ENCODE measurements around the gene MUC12. TPM values are rescaled to one million over a fixed set of nuclear protein-coding genes. Genes with fewer than 3 reads are reported as not detected.

The MUC12 gene
- total and polyA plus RNA-seq, 2 experiments from 2014 or later: 2.4 TPM; not detected in 1

Other genes starting within 250 kb of the MUC12 start
- 0.60 TPM in 1 of 2 replicates, not detected in the other for gene EPO, start 249.1 kb upstream of the MUC12 start, total RNA-seq
- gene EPO, start 249.1 kb upstream of the MUC12 start, polyA plus RNA-seq: 0.34 and 0.46 TPM in 2 replicates
- gene ZAN, start 236.0 kb upstream of the MUC12 start, total RNA-seq: not detected in 2 replicates
- gene ZAN, start 236.0 kb upstream of the MUC12 start, polyA plus RNA-seq: not detected in 2 replicates
- 48.9 and 53.6 TPM in 2 replicates for gene EPHB4, start 142.0 kb upstream of the MUC12 start, total RNA-seq
- 29.5 and 33.4 TPM in 2 replicates for gene EPHB4, start 142.0 kb upstream of the MUC12 start, polyA plus RNA-seq
- 18.3 and 19.5 TPM in 2 replicates for gene SLC12A9, start 116.9 kb upstream of the MUC12 start, total RNA-seq
- 12.5 and 14.6 TPM in 2 replicates for gene SLC12A9, start 116.9 kb upstream of the MUC12 start, polyA plus RNA-seq
- gene TRIP6, start 102.2 kb upstream of the MUC12 start, total RNA-seq: 51.9 and 60.1 TPM in 2 replicates
- 50.2 and 62.2 TPM in 2 replicates for gene TRIP6, start 102.2 kb upstream of the MUC12 start, polyA plus RNA-seq
- 78.6 and 83.1 TPM in 2 replicates for gene SRRT, start 94.5 kb upstream of the MUC12 start, total RNA-seq
- gene SRRT, start 94.5 kb upstream of the MUC12 start, polyA plus RNA-seq: 111 and 148 TPM in 2 replicates
- gene UFSP1, start 79.8 kb upstream of the MUC12 start, total RNA-seq: 16.0 and 19.0 TPM in 2 replicates
- gene UFSP1, start 79.8 kb upstream of the MUC12 start, polyA plus RNA-seq: 3.9 and 9.9 TPM in 2 replicates
- 25.6 TPM in 2 replicates for gene ACHE, start 73.7 kb upstream of the MUC12 start, total RNA-seq
- gene ACHE, start 73.7 kb upstream of the MUC12 start, polyA plus RNA-seq: 42.0 and 42.7 TPM in 2 replicates
- not detected in 2 replicates for gene MUC3A, start 20.0 kb upstream of the MUC12 start, total RNA-seq
- gene MUC3A, start 20.0 kb upstream of the MUC12 start, polyA plus RNA-seq: 0.29 TPM in 1 of 2 replicates, not detected in the other
- not detected in 2 replicates for gene MUC17, start 50.5 kb downstream of the MUC12 start, total RNA-seq
- not detected in 2 replicates for gene MUC17, start 50.5 kb downstream of the MUC12 start, polyA plus RNA-seq
- 5.7 and 12.9 TPM in 2 replicates for gene TRIM56, start 115.9 kb downstream of the MUC12 start, total RNA-seq
- 11.6 and 18.5 TPM in 2 replicates for gene TRIM56, start 115.9 kb downstream of the MUC12 start, polyA plus RNA-seq
- gene SERPINE1, start 157.5 kb downstream of the MUC12 start, total RNA-seq: 1.1 and 1.6 TPM in 2 replicates
- gene SERPINE1, start 157.5 kb downstream of the MUC12 start, polyA plus RNA-seq: 1.9 and 5.7 TPM in 2 replicates
- 51.5 and 59.5 TPM in 2 replicates for gene AP1S1, start 184.9 kb downstream of the MUC12 start, total RNA-seq
- gene AP1S1, start 184.9 kb downstream of the MUC12 start, polyA plus RNA-seq: 10.1 and 13.8 TPM in 2 replicates
- 0.99 and 1.2 TPM in 2 replicates for gene VGF, start 196.0 kb downstream of the MUC12 start, total RNA-seq
- gene VGF, start 196.0 kb downstream of the MUC12 start, polyA plus RNA-seq: 0.18 and 0.69 TPM in 2 replicates
- 0.27 TPM in 1 of 2 replicates, not detected in the other for gene NAT16, start 210.7 kb downstream of the MUC12 start, total RNA-seq
- gene NAT16, start 210.7 kb downstream of the MUC12 start, polyA plus RNA-seq: not detected in 2 replicates
- gene MOGAT3, start 231.5 kb downstream of the MUC12 start, total RNA-seq: not detected in 2 replicates
- not detected in 2 replicates for gene MOGAT3, start 231.5 kb downstream of the MUC12 start, polyA plus RNA-seq
- gene PLOD3, start 248.0 kb downstream of the MUC12 start, total RNA-seq: 45.1 and 52.7 TPM in 2 replicates
- 67.9 and 73.1 TPM in 2 replicates for gene PLOD3, start 248.0 kb downstream of the MUC12 start, polyA plus RNA-seq
- gene ZNHIT1, start 248.6 kb downstream of the MUC12 start, total RNA-seq: 86.7 and 138 TPM in 2 replicates
- gene ZNHIT1, start 248.6 kb downstream of the MUC12 start, polyA plus RNA-seq: 93.4 and 109 TPM in 2 replicates